ENCODE measurements around the gene FAAP20. TPM values are rescaled to one million over a fixed set of nuclear protein-coding genes. Genes with fewer than 3 reads are reported as not detected.

The FAAP20 gene
- total and polyA plus RNA-seq, 9 of the 15 experiments (the other 6 are each of a cell fraction or from before 2014, with no cell fraction given): 0.58 to 143 (median 9.9) TPM

GRCh38 chr1:2194898-2195673 is 514 bp upstream of the FAAP20 start (continued):
- TF ChIP-seq, protein P1, sequence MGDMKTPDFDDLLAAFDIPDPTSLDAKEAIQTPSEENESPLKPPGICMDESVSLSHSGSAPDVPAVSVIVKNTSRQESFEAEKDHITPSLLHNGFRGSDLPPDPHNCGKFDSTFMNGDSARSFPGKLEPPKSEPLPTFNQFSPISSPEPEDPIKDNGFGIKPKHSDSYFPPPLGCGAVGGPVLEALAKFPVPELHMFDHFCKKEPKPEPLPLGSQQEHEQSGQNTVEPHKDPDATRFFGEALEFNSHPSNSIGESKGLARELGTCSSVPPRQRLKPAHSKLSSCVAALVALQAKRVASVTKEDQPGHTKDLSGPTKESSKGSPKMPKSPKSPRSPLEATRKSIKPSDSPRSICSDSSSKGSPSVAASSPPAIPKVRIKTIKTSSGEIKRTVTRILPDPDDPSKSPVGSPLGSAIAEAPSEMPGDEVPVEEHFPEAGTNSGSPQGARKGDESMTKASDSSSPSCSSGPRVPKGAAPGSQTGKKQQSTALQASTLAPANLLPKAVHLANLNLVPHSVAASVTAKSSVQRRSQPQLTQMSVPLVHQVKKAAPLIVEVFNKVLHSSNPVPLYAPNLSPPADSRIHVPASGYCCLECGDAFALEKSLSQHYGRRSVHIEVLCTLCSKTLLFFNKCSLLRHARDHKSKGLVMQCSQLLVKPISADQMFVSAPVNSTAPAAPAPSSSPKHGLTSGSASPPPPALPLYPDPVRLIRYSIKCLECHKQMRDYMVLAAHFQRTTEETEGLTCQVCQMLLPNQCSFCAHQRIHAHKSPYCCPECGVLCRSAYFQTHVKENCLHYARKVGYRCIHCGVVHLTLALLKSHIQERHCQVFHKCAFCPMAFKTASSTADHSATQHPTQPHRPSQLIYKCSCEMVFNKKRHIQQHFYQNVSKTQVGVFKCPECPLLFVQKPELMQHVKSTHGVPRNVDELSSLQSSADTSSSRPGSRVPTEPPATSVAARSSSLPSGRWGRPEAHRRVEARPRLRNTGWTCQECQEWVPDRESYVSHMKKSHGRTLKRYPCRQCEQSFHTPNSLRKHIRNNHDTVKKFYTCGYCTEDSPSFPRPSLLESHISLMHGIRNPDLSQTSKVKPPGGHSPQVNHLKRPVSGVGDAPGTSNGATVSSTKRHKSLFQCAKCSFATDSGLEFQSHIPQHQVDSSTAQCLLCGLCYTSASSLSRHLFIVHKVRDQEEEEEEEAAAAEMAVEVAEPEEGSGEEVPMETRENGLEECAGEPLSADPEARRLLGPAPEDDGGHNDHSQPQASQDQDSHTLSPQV (IDR thresholded peaks at IDR 0.05): peak; percentile 88
- TF ChIP-seq XRCC5 (IDR thresholded peaks at IDR 0.05; ENCODE audit: low read depth, low read length) (peak; percentile 96), CREB3 (tag; conservative IDR thresholded peaks at IDR 0.05; ENCODE audit: low read depth) (peak; percentile 51; the same call in 1 of the 2 replicates), RNF2 (IDR thresholded peaks at IDR 0.05) (0 out of 2 replicates have a peak, but pooled peaks have one; percentile 15), HNRNPUL1 (IDR thresholded peaks at IDR 0.05; ENCODE audit: low read length) (no peak), NFIC (IDR thresholded peaks at IDR 0.05) (peak; percentile 87), CREB3L1 (IDR thresholded peaks at IDR 0.05; ENCODE audit: borderline replicate concordance, low read depth) (peak; percentile 57; the same call in 1 of the 2 replicates), SMARCC2 (IDR thresholded peaks at IDR 0.05; ENCODE audit: low read depth) (no peak), RBFOX2 (IDR thresholded peaks at IDR 0.05; ENCODE audit: low read depth, low read length) (peak; percentile 82), KLF6 (CRISPR knock-in tag; IDR thresholded peaks at IDR 0.05; ENCODE audit: borderline replicate concordance) (no peak), CHD1 (IDR thresholded peaks at IDR 0.05; ENCODE audit: low read length) (no peak), HNRNPLL (IDR thresholded peaks at IDR 0.05; ENCODE audit: low read depth, low read length, poor library complexity, severe bottlenecking) (peak; percentile 45), DDX20 (tag; IDR thresholded peaks at IDR 0.05; ENCODE audit: low read depth) (no peak), DMBX1 (CRISPR knock-in tag; IDR thresholded peaks at IDR 0.05; ENCODE audit: borderline replicate concordance) (peak; percentile 67; the same call in 1 of the 2 replicates), HEY1 (CRISPR knock-in tag; IDR thresholded peaks at IDR 0.05; ENCODE audit: borderline replicate concordance) (no peak), ATF7 (IDR thresholded peaks at IDR 0.05) (peak; percentile 77), ZNF140 (CRISPR knock-in tag; IDR thresholded peaks at IDR 0.05) (no peak), MYC (IDR thresholded peaks at IDR 0.05; ENCODE audit: low read depth, low read length) (peak; percentile 68), MYC (CRISPR knock-in tag; IDR thresholded peaks at IDR 0.05; ENCODE audit: borderline replicate concordance, low read depth) (peak; percentile 91; the same call in 1 of the 2 replicates), LCOR (CRISPR knock-in tag; IDR thresholded peaks at IDR 0.05) (peak; percentile 83), HNRNPL (IDR thresholded peaks at IDR 0.05; ENCODE audit: low read depth, low read length) (peak; percentile 100), FOXK2 (conservative IDR thresholded peaks at IDR 0.05 in 1 of 2, IDR thresholded peaks at IDR 0.05 in 1 of 2; ENCODE audit: low read depth in 2 of 2) (peak; percentile 70; a peak in 2 of 4 replicates)
